GM19238 (cell line): ENCODE measurements around the gene DNAI1.

Experiments
- DNase-seq: peaks from one replicate; pipeline ENCODE4 v3.0.0; 2011; ENCODE audit warnings: low spot score; ENCODE audit not compliant: insufficient read length

DNAI1 gene

GRCh38 chr9:34540827-34541226 lies 82.2 kb downstream of the DNAI1 start:
- DNase-seq = no peak

GRCh38 chr9:34541540-34541939 lies 82.9 kb downstream of the DNAI1 start:
- no peak for DNase-seq

GRCh38 chr9:34544035-34544434 lies 85.4 kb downstream of the DNAI1 start:
- no peak for DNase-seq

GRCh38 chr9:34545497-34545896 lies 86.9 kb downstream of the DNAI1 start:
- DNase-seq = no peak

GRCh38 chr9:34546102-34546833 lies 87.7 kb downstream of the DNAI1 start:
- DNase-seq = no peak

GRCh38 chr9:34546834-34547827 lies 88.5 kb downstream of the DNAI1 start:
- DNase-seq = no peak

- DNase-seq = no peak
Observed at GRCh38 chr9:34547960-34548611, 89.5 kb downstream of the DNAI1 start.

GRCh38 chr9:34549407-34549732 lies 90.8 kb downstream of the DNAI1 start:
- DNase-seq = no peak

- no peak for DNase-seq
Observed at GRCh38 chr9:34550016-34550680, 91.5 kb downstream of the DNAI1 start.

GRCh38 chr9:34550681-34551270 lies 92.2 kb downstream of the DNAI1 start:
- DNase-seq = no peak

GRCh38 chr9:34551751-34552605 lies 93.4 kb downstream of the DNAI1 start:
- no peak for DNase-seq

- DNase-seq = no peak
Observed at GRCh38 chr9:34552606-34552981, 94.0 kb downstream of the DNAI1 start.

- no peak for DNase-seq
Observed at GRCh38 chr9:34552986-34553385, 94.4 kb downstream of the DNAI1 start.

- DNase-seq = no peak
Observed at GRCh38 chr9:34553511-34554021, 95.0 kb downstream of the DNAI1 start.

- no peak for DNase-seq
Observed at GRCh38 chr9:34554211-34555001, 95.8 kb downstream of the DNAI1 start.

- no peak for DNase-seq
Observed at GRCh38 chr9:34555002-34555348, 96.4 kb downstream of the DNAI1 start.

- no peak for DNase-seq
Observed at GRCh38 chr9:34555500-34555899, 96.9 kb downstream of the DNAI1 start.

GRCh38 chr9:34555936-34556525 lies 97.4 kb downstream of the DNAI1 start:
- DNase-seq = no peak

GRCh38 chr9:34556949-34557348 lies 98.3 kb downstream of the DNAI1 start:
- DNase-seq = no peak
